ENCODE results near the gene ZNHIT2. TPM values are rescaled to one million over a fixed set of nuclear protein-coding genes. Genes with fewer than 3 reads are reported as not detected.

ZNHIT2 gene
- total and polyA plus RNA-seq, 2 of the 13 experiments (the other 11 are each of a cell fraction or from before 2014, with no cell fraction given): 1.1 to 6.5 TPM

DNA sequence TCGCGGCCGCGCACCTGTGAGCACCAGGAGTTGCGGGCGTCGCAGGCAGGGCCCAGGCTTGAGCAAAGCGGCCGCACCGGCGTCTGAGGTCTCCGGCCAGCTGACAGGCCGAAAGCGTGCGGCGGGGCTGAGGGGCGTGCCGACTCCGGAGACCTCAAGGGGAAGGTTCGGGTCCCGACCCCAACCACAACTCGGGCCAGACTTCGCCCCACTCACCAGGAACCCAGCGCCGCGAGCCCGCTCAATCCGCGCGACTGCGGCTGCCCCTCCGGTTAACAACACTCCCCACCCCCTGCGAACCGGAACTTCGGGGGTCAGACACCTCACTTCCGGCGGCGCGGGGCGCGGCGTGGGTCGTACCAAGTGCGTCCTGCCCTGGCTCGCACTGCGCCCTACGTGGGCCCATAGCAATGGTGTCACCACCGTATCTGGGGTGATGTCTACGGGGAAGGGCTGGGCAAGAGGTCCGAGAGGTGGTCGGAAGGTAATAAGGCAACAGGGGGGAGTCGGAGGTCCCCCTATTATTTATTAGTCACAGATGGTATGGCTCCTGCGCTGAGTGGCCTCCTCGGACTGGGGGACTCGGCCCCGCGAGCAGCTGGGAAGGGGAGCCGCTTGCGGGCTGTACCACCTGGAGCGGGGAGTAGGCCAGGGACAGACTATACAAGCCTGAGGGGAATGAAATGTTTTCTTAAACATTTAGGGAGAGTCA lies 16.9 kb upstream of the ZNHIT2 start, which contains the start of gene SYVN1 (continued):
- TF ChIP-seq, protein P1, sequence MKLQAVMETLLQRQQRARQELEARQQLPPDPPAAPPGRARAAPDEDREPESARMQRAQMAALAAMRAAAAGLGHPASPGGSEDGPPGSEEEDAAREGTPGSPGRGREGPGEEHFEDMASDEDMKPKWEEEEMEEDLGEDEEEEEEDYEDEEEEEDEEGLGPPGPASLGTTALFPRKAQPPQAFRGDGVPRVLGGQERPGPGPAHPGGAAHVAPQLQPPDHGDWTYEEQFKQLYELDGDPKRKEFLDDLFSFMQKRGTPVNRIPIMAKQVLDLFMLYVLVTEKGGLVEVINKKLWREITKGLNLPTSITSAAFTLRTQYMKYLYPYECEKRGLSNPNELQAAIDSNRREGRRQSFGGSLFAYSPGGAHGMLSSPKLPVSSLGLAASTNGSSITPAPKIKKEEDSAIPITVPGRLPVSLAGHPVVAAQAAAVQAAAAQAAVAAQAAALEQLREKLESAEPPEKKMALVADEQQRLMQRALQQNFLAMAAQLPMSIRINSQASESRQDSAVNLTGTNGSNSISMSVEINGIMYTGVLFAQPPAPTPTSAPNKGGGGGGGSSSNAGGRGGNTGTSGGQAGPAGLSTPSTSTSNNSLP (IDR thresholded peaks at IDR 0.05; ENCODE audit: low read depth, low read length): 0 out of 2 replicates have a peak, but pooled peaks have one; percentile 50
- TF ChIP-seq ZNF75D (CRISPR knock-in tag; IDR thresholded peaks at IDR 0.05; ENCODE audit: borderline replicate concordance) (0 out of 2 replicates have a peak, but pooled peaks have one; percentile 53), ZNF530 (CRISPR knock-in tag; IDR thresholded peaks at IDR 0.05; ENCODE audit: low read depth) (no peak), RXRA (CRISPR knock-in tag; IDR thresholded peaks at IDR 0.05) (peak; percentile 73), ERF (CRISPR knock-in tag; IDR thresholded peaks at IDR 0.05) (peak; percentile 85), ZKSCAN8 (CRISPR knock-in tag; IDR thresholded peaks at IDR 0.05; ENCODE audit: borderline replicate concordance) (no peak), SAP130 (CRISPR knock-in tag; IDR thresholded peaks at IDR 0.05; ENCODE audit: low read depth) (peak; percentile 92), NFIC (IDR thresholded peaks at IDR 0.05; ENCODE audit: low read length) (peak; percentile 23; the same call in 1 of the 2 replicates), NFKB2 (CRISPR knock-in tag; IDR thresholded peaks at IDR 0.05; ENCODE audit: borderline replicate concordance) (peak; percentile 52; the same call in 1 of the 2 replicates), MBD4 (IDR thresholded peaks at IDR 0.05; ENCODE audit: borderline replicate concordance, low read length) (no peak), MEIS2 (CRISPR knock-in tag; IDR thresholded peaks at IDR 0.05) (peak; percentile 35), ASH2L (IDR thresholded peaks at IDR 0.05; ENCODE audit: insufficient read length, low read depth, low read length) (peak; percentile 88), TBX3 (IDR thresholded peaks at IDR 0.05; ENCODE audit: borderline replicate concordance) (peak; percentile 41; the same call in 1 of the 2 replicates), GTF3A (CRISPR knock-in tag; conservative IDR thresholded peaks at IDR 0.05) (no peak), SRY (CRISPR knock-in tag; IDR thresholded peaks at IDR 0.05) (0 out of 2 replicates have a peak, but pooled peaks have one; percentile 20), CENPX (CRISPR knock-in tag; IDR thresholded peaks at IDR 0.05) (no peak)
- TF ChIP-seq, protein P2, sequence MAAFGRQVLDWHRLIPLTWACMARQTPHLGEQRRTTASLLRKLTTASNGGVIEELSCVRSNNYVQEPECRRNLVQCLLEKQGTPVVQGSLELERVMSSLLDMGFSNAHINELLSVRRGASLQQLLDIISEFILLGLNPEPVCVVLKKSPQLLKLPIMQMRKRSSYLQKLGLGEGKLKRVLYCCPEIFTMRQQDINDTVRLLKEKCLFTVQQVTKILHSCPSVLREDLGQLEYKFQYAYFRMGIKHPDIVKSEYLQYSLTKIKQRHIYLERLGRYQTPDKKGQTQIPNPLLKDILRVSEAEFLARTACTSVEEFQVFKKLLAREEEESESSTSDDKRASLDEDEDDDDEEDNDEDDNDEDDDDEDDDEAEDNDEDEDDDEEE (CRISPR knock-in tag; IDR thresholded peaks at IDR 0.05): no peak; the same call in 1 of the 2 replicates
- TF ChIP-seq, protein P3, sequence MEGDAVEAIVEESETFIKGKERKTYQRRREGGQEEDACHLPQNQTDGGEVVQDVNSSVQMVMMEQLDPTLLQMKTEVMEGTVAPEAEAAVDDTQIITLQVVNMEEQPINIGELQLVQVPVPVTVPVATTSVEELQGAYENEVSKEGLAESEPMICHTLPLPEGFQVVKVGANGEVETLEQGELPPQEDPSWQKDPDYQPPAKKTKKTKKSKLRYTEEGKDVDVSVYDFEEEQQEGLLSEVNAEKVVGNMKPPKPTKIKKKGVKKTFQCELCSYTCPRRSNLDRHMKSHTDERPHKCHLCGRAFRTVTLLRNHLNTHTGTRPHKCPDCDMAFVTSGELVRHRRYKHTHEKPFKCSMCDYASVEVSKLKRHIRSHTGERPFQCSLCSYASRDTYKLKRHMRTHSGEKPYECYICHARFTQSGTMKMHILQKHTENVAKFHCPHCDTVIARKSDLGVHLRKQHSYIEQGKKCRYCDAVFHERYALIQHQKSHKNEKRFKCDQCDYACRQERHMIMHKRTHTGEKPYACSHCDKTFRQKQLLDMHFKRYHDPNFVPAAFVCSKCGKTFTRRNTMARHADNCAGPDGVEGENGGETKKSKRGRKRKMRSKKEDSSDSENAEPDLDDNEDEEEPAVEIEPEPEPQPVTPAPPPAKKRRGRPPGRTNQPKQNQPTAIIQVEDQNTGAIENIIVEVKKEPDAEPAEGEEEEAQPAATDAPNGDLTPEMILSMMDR (CRISPR knock-in tag; IDR thresholded peaks at IDR 0.05): peak; percentile 24
- TF ChIP-seq, protein P4, sequence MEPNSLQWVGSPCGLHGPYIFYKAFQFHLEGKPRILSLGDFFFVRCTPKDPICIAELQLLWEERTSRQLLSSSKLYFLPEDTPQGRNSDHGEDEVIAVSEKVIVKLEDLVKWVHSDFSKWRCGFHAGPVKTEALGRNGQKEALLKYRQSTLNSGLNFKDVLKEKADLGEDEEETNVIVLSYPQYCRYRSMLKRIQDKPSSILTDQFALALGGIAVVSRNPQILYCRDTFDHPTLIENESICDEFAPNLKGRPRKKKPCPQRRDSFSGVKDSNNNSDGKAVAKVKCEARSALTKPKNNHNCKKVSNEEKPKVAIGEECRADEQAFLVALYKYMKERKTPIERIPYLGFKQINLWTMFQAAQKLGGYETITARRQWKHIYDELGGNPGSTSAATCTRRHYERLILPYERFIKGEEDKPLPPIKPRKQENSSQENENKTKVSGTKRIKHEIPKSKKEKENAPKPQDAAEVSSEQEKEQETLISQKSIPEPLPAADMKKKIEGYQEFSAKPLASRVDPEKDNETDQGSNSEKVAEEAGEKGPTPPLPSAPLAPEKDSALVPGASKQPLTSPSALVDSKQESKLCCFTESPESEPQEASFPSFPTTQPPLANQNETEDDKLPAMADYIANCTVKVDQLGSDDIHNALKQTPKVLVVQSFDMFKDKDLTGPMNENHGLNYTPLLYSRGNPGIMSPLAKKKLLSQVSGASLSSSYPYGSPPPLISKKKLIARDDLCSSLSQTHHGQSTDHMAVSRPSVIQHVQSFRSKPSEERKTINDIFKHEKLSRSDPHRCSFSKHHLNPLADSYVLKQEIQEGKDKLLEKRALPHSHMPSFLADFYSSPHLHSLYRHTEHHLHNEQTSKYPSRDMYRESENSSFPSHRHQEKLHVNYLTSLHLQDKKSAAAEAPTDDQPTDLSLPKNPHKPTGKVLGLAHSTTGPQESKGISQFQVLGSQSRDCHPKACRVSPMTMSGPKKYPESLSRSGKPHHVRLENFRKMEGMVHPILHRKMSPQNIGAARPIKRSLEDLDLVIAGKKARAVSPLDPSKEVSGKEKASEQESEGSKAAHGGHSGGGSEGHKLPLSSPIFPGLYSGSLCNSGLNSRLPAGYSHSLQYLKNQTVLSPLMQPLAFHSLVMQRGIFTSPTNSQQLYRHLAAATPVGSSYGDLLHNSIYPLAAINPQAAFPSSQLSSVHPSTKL (CRISPR knock-in tag; IDR thresholded peaks at IDR 0.05): peak; percentile 22; the same call in 1 of the 2 replicates
- TF ChIP-seq, protein P5, sequence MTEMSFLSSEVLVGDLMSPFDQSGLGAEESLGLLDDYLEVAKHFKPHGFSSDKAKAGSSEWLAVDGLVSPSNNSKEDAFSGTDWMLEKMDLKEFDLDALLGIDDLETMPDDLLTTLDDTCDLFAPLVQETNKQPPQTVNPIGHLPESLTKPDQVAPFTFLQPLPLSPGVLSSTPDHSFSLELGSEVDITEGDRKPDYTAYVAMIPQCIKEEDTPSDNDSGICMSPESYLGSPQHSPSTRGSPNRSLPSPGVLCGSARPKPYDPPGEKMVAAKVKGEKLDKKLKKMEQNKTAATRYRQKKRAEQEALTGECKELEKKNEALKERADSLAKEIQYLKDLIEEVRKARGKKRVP (CRISPR knock-in tag; IDR thresholded peaks at IDR 0.05): peak in 1 of 2 experiments; percentile 62; a peak in 1 of 4 replicates
